ENCODE data around the gene ADM2. TPM values are rescaled to one million over a fixed set of nuclear protein-coding genes. Genes with fewer than 3 reads are reported as not detected.

The ADM2 gene
- total and polyA plus RNA-seq, 2 of the 13 experiments (the other 11 are each of a cell fraction or from before 2014, with no cell fraction given): 1.2 to 3.0 TPM

- TF ChIP-seq ARID4A (CRISPR knock-in tag; IDR thresholded peaks at IDR 0.05; ENCODE audit: borderline replicate concordance) (no peak; the same call in 1 of the 2 replicates), ZNF317 (CRISPR knock-in tag; IDR thresholded peaks at IDR 0.05) (no peak), CREB1 (IDR thresholded peaks at IDR 0.05) (no peak), CREB1 (CRISPR knock-in tag; IDR thresholded peaks at IDR 0.05) (no peak), ZBTB7B (CRISPR knock-in tag; IDR thresholded peaks at IDR 0.05) (0 out of 2 replicates have a peak, but pooled peaks have one; percentile 18), ZNF607 (CRISPR knock-in tag; IDR thresholded peaks at IDR 0.05; ENCODE audit: borderline replicate concordance) (0 out of 2 replicates have a peak, but pooled peaks have one; percentile 22), ARHGAP35 (CRISPR knock-in tag; IDR thresholded peaks at IDR 0.05; ENCODE audit: borderline replicate concordance) (no peak), ZNF441 (CRISPR knock-in tag; IDR thresholded peaks at IDR 0.05; ENCODE audit: borderline replicate concordance) (0 out of 2 replicates have a peak, but pooled peaks have one; percentile 33), TAF1 (CRISPR knock-in tag; IDR thresholded peaks at IDR 0.05) (peak; percentile 29; the same call in 1 of the 2 replicates), HES4 (CRISPR knock-in tag; IDR thresholded peaks at IDR 0.05; ENCODE audit: borderline replicate concordance) (no peak), NPAS2 (CRISPR knock-in tag; IDR thresholded peaks at IDR 0.05; ENCODE audit: borderline replicate concordance) (no peak), ZNF574 (CRISPR knock-in tag; IDR thresholded peaks at IDR 0.05) (no peak), GABPB1 (CRISPR knock-in tag; IDR thresholded peaks at IDR 0.05) (peak; percentile 68; the same call in 1 of the 2 replicates), ZNF333 (CRISPR knock-in tag; IDR thresholded peaks at IDR 0.05; ENCODE audit: borderline replicate concordance) (no peak), ZNF570 (CRISPR knock-in tag; IDR thresholded peaks at IDR 0.05; ENCODE audit: borderline replicate concordance) (no peak), ZSCAN9 (CRISPR knock-in tag; IDR thresholded peaks at IDR 0.05; ENCODE audit: borderline replicate concordance) (no peak)
- TF ChIP-seq, protein P1, sequence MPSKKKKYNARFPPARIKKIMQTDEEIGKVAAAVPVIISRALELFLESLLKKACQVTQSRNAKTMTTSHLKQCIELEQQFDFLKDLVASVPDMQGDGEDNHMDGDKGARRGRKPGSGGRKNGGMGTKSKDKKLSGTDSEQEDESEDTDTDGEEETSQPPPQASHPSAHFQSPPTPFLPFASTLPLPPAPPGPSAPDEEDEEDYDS (CRISPR knock-in tag; IDR thresholded peaks at IDR 0.05): peak; percentile 54; the same call in 1 of the 2 replicates
- TF ChIP-seq, protein P2, sequence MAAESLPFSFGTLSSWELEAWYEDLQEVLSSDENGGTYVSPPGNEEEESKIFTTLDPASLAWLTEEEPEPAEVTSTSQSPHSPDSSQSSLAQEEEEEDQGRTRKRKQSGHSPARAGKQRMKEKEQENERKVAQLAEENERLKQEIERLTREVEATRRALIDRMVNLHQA (CRISPR knock-in tag; IDR thresholded peaks at IDR 0.05): no peak
- TF ChIP-seq, protein P3, sequence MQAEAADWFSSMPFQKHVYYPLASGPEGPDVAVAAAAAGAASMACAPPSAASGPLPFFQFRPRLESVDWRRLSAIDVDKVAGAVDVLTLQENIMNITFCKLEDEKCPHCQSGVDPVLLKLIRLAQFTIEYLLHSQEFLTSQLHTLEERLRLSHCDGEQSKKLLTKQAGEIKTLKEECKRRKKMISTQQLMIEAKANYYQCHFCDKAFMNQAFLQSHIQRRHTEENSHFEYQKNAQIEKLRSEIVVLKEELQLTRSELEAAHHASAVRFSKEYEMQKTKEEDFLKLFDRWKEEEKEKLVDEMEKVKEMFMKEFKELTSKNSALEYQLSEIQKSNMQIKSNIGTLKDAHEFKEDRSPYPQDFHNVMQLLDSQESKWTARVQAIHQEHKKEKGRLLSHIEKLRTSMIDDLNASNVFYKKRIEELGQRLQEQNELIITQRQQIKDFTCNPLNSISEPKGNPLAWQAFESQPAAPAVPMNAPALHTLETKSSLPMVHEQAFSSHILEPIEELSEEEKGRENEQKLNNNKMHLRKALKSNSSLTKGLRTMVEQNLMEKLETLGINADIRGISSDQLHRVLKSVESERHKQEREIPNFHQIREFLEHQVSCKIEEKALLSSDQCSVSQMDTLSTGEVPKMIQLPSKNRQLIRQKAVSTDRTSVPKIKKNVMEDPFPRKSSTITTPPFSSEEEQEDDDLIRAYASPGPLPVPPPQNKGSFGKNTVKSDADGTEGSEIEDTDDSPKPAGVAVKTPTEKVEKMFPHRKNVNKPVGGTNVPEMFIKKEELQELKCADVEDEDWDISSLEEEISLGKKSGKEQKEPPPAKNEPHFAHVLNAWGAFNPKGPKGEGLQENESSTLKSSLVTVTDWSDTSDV (CRISPR knock-in tag; IDR thresholded peaks at IDR 0.05): no peak
Measured at GRCh38 chr22:50481440-50482106, at the start of gene ADM2 (continued).

All from HepG2 (cell line).